Endothelial cell of umbilical vein (primary cell): ENCODE data around the gene MYO19. TPM values are rescaled to one million over a fixed set of nuclear protein-coding genes. Genes with fewer than 3 reads are reported as not detected.

Source experiments
- BruUV-seq: library from RNA; stranded (reverse); fragments of 400-500 nt; replicated peaks from 2 replicates; lab custom pipeline; 2021; lab: Mats Ljungman, UMichigan
- CTCF ChIA-PET: fragments of 300-600, 350-600 bp; sonication (Branson Sonifier 250); formaldehyde crosslinking; loops from one replicate; lab custom pipeline; 2021; ENCODE audit warnings: antibody characterized with exemption, inconsistent platforms; lab: Charles Lee
- POLR2A ChIA-PET: fragments of 300-600, 350-600 bp; sonication (Branson Sonifier 250); formaldehyde crosslinking; loops from one replicate; lab custom pipeline; 2021; ENCODE audit warnings: antibody characterized with exemption, inconsistent platforms; lab: Charles Lee
- DNase-seq: peaks from one replicate; pipeline ENCODE4 v3.0.0-alpha.2; 2011; ENCODE audit warnings: low read depth, low spot score
- FAIRE-seq: peaks from 2 replicates; lab custom pipeline; 2011; peaks lifted over from hg19 to GRCh38; lab: Jason Lieb, UNC
- H2AFZ ChIP-seq: 2 replicates; pipeline ENCODE4 v1.6.0; 2012; ENCODE audit warnings: low read depth, low read length, control low read depth, inconsistent platforms
- H3K27ac ChIP-seq: 2 replicates; pipeline ENCODE4 v1.5.1; 2011; ENCODE audit warnings: low read depth, mild to moderate bottlenecking, control low read depth, low read length, moderate library complexity; ENCODE audit not compliant: insufficient read depth
- H3K27me3 ChIP-seq, 2 experiments: 2 replicates each; pipeline versions ENCODE4 v1.6.0 to v1.6.1; 2011; ENCODE audit warnings: low read length in 2 of 2, mixed read lengths in 1 of 2; ENCODE audit not compliant: control insufficient read depth in 2 of 2, insufficient read depth in 2 of 2
- H3K36me3 ChIP-seq, 2 experiments: 2 replicates in 1 of 2; 3 replicates in 1 of 2; pipeline ENCODE4 v1.5.1; 2011; ENCODE audit warnings: low read length in 2 of 2, mild to moderate bottlenecking in 1 of 2, moderate library complexity in 1 of 2; ENCODE audit not compliant: control insufficient read depth in 2 of 2, insufficient read depth in 2 of 2; ENCODE audit errors: extremely low read depth in 1 of 2
- H3K4me1 ChIP-seq: 3 replicates; pipeline ENCODE4 v1.5.1; 2011; ENCODE audit warnings: mild to moderate bottlenecking, low read length; ENCODE audit not compliant: control insufficient read depth, insufficient read depth; ENCODE audit errors: extremely low read depth
- H3K4me2 ChIP-seq: 2 replicates; pipeline ENCODE4 v1.6.1; 2011; ENCODE audit warnings: low read length, control low read depth, mixed read lengths; ENCODE audit not compliant: insufficient read depth
- H3K4me3 ChIP-seq, 3 experiments: fragments of 200-600 bp in 1 of 3; sonication (generic), shearing (Covaris generic) in 1 of 3; replicated peaks in 1 of 3; 2 replicates each; pipeline ENCODE4 v1.5.1; 2011 to 2016; ENCODE audit warnings: control low read depth in 3 of 3, low read length in 3 of 3, mild to moderate bottlenecking in 2 of 3, inconsistent platforms in 1 of 3, low read depth in 1 of 3, moderate library complexity in 1 of 3; ENCODE audit not compliant: insufficient read depth in 1 of 3
- H3K79me2 ChIP-seq: 2 replicates; pipeline ENCODE4 v1.6.0; 2012; ENCODE audit warnings: low read length, inconsistent platforms; ENCODE audit not compliant: control insufficient read depth, insufficient read depth
- H3K9ac ChIP-seq: replicated peaks from 2 replicates; pipeline ENCODE3; 2011; ENCODE audit warnings: low read length, control low read depth; ENCODE audit not compliant: insufficient read depth; ENCODE audit errors: extremely low read depth
- H3K9me1 ChIP-seq: replicated peaks from 3 replicates; pipeline ENCODE4 v1.6.0; 2011; ENCODE audit warnings: mild to moderate bottlenecking, low read length; ENCODE audit not compliant: control insufficient read depth, insufficient read depth; ENCODE audit errors: extremely low read depth
- H3K9me3 ChIP-seq: replicated peaks from 2 replicates; pipeline ENCODE4 v1.5.1; 2012; ENCODE audit warnings: low read length, inconsistent platforms; ENCODE audit not compliant: control insufficient read depth, insufficient read depth
- H4K20me1 ChIP-seq: replicated peaks from 2 replicates; pipeline ENCODE3; 2011; ENCODE audit warnings: mild to moderate bottlenecking, low read length; ENCODE audit not compliant: control insufficient read depth, insufficient read depth; ENCODE audit errors: extremely low read depth
- CTCF ChIP-seq, 2 donors: IDR thresholded peaks; 1 replicate in 1 of 2; 2 replicates in 1 of 2; pipeline ENCODE4 v1.5.1; 2011; ENCODE audit warnings: low read length in 2 of 2, mild to moderate bottlenecking in 2 of 2, moderate library complexity in 2 of 2, control low read depth in 1 of 2, inconsistent platforms in 1 of 2, low read depth in 1 of 2; ENCODE audit not compliant: insufficient read depth in 1 of 2; ENCODE audit errors: extremely low read depth in 1 of 2
- EZH2 ChIP-seq: IDR thresholded peaks from 2 replicates; pipeline ENCODE4 v1.6.1; 2012; ENCODE audit warnings: borderline replicate concordance, low read depth, mild to moderate bottlenecking, moderate library complexity, low read length, inconsistent platforms; ENCODE audit not compliant: severe bottlenecking
- FOS ChIP-seq: IDR thresholded peaks from 2 replicates; pipeline ENCODE4 v1.6.1; 2011; ENCODE audit warnings: mild to moderate bottlenecking, low read length, moderate library complexity, borderline replicate concordance; ENCODE audit not compliant: insufficient read depth
- GATA2 ChIP-seq: IDR thresholded peaks from 2 replicates; pipeline ENCODE4 v1.7.0; 2011; ENCODE audit warnings: low read depth, mild to moderate bottlenecking, moderate library complexity, mixed read lengths, low read length; ENCODE audit not compliant: insufficient read length, insufficient read depth
- JUN ChIP-seq: IDR thresholded peaks from 2 replicates; pipeline ENCODE4 v1.6.1; 2011; ENCODE audit warnings: borderline replicate concordance, low read depth; ENCODE audit not compliant: insufficient read length, insufficient read depth
- MAX ChIP-seq: IDR thresholded peaks from 2 replicates; pipeline ENCODE4 v1.6.1; 2011; ENCODE audit not compliant: insufficient read depth, insufficient read length
- POLR2A ChIP-seq: IDR thresholded peaks from 2 replicates; pipeline ENCODE4 v1.6.1; 2012; ENCODE audit warnings: low read depth, mild to moderate bottlenecking, control low read depth, low read length
- POLR2AphosphoS5 ChIP-seq: IDR thresholded peaks from 2 replicates; pipeline ENCODE4 v1.6.1; 2012; ENCODE audit warnings: low read depth, mild to moderate bottlenecking, control low read depth, low read length, moderate library complexity; ENCODE audit not compliant: insufficient read depth
- dilution Hi-C: fragments of 300-500 bp; cut with MboI; formaldehyde crosslinking; loops from one replicate; pipeline ENCODE4 v1.15.0; 2019; ENCODE audit warnings: low sequenced_read_pairs; ENCODE audit not compliant: extremely low pct_ligation_motif_present
- intact Hi-C: fragments of 100-400 bp; cut with micrococcal nuclease; formaldehyde crosslinking; loops from one replicate; pipeline ENCODE4 v1.10.0; 2022
- polyA plus RNA-seq, 4 experiments: library from polyadenylated mRNA; depleted of rRNA in 3 of 4; stranded (reverse) in 3 of 4; unstranded in 1 of 4; fragments of >200 nt; gene quantifications; 2 replicates each; pipeline versions ENCODE4 v1.2.1 to v1.2.3, GENCODE V29; 2011 to 2012; ENCODE audit warnings: missing spikeins in 1 of 4
- total RNA-seq: library from RNA; stranded (reverse); gene quantifications from 2 replicates; pipeline ENCODE4 v1.2.3, GENCODE V29; 2021

The MYO19 gene
- total and polyA plus RNA-seq, 2 donors (not counting 3 experiments of a cell fraction or from before 2014, with no cell fraction given), result 75.4 to 95.7 TPM

DNA sequence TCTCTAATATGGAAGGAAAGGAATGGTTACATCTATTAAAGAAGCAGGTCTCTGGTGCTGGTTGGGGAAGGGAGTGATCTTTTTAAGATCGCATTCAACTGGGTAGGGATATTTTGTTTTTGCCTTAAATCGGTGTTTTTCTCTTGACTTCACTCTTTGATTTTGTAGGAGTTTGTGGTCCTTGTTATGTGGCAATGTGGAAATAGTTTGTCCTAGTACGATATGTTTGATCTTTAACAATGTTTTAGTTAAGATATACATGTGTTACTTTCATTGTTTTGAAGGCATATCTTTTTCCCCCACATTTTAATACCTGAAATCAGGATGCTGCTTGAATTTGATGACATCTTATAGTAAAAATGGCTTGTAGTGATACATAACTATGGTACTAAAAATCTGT is 18.8 kb upstream of the MYO19 start:
- Histone ChIP-seq H3K4me1 (peaks cover 3% of the 10 kb centered on the region), H3K27me3 (no peaks in the 10 kb centered on the region), H3K4me2 (no peak overlapping the region), H3K9me3 (no peaks in the 10 kb centered on the region), H3K79me2 (peaks cover 89% of the 10 kb centered on the region), H4K20me1 (peaks cover 8% of the 10 kb centered on the region), H3K36me3 (peaks cover 12 to 15% of the 10 kb centered on the region in 2 experiments), H3K9me1 (no peaks in the 10 kb centered on the region), H2AFZ (no peak overlapping the region), H3K4me3 (no peak overlapping the region), H3K27ac (no peak overlapping the region), H3K9ac (no peak overlapping the region)
- POLR2A ChIA-PET, result no interaction called here
- no TSS peak for BruUV-seq
- CTCF ChIA-PET, result no interaction called here
- no peak for TF ChIP-seq CTCF (IDR thresholded peaks at IDR 0.05; ENCODE audit: extremely low read depth in 1 of 2, insufficient read depth in 1 of 2, low read depth in 1 of 2, low read length in 2 of 2)
- no peak for TF ChIP-seq EZH2
- TF ChIP-seq MAX, result no peak
- no peak for TF ChIP-seq GATA2
- TF ChIP-seq POLR2A, result no peak
- no peak for TF ChIP-seq POLR2AphosphoS5
- TF ChIP-seq JUN, result no peak
- TF ChIP-seq FOS, result no peak
- dilution Hi-C loops (no loop called here), intact Hi-C loops (no loop called here)
- no peak for DNase-seq
- no peak for FAIRE-seq
